HepG2 (cell line): ENCODE data around the gene EPB41L5. TPM values are rescaled to one million over a fixed set of nuclear protein-coding genes. Genes with fewer than 3 reads are reported as not detected.

ENCODE experiments used
- ADNP ChIP-seq: sonication (generic); formaldehyde crosslinking; IDR thresholded peaks from 2 replicates; pipeline ENCODE4 v1.4.0; 2020; ENCODE audit warnings: missing genetic modification reagents
- ARHGAP35 ChIP-seq: sonication (generic); formaldehyde crosslinking; IDR thresholded peaks from 2 replicates; pipeline ENCODE4 v1.9.0; 2022; ENCODE audit warnings: mild to moderate bottlenecking, inconsistent platforms, moderate library complexity, missing genetic modification reagents, borderline replicate concordance
- BRD4 ChIP-seq: sonication (generic); formaldehyde crosslinking; IDR thresholded peaks from 2 replicates; pipeline ENCODE4 v1.4.0; 2020; ENCODE audit warnings: missing genetic modification reagents
- DMAP1 ChIP-seq: IDR thresholded peaks from 2 replicates; pipeline ENCODE4 v1.6.1; 2016
- DPF2 ChIP-seq: sonication (generic); formaldehyde crosslinking; IDR thresholded peaks from 2 replicates; pipeline ENCODE4 v1.4.0; 2020; ENCODE audit warnings: mild to moderate bottlenecking, low read depth, missing genetic modification reagents, borderline replicate concordance
- DR1 ChIP-seq: sonication (generic); formaldehyde crosslinking; IDR thresholded peaks from 2 replicates; pipeline ENCODE4 v1.8.0; 2021; ENCODE audit warnings: mild to moderate bottlenecking, missing genetic modification reagents, inconsistent platforms
- FOXA1 ChIP-seq, 2 experiments: fragments of 450-650 bp in 1 of 2; sonication (generic) in 1 of 2; formaldehyde crosslinking in 1 of 2; IDR thresholded peaks; 2 replicates each; pipeline versions ENCODE4 v1.4.0 to v1.6.1; 2016 to 2020; ENCODE audit warnings: missing genetic modification reagents in 1 of 2
- MED8 ChIP-seq: sonication (generic); formaldehyde crosslinking; IDR thresholded peaks from 2 replicates; pipeline ENCODE4 v1.8.1; 2023; ENCODE audit warnings: mild to moderate bottlenecking, missing genetic modification reagents; ENCODE audit not compliant: insufficient replicate concordance
- MEF2D ChIP-seq: sonication (generic); formaldehyde crosslinking; IDR thresholded peaks from 2 replicates; pipeline ENCODE4 v1.5.1; 2020; ENCODE audit warnings: mild to moderate bottlenecking, missing genetic modification reagents
- NR2F6 ChIP-seq, 2 experiments: IDR thresholded peaks; 2 replicates each; pipeline ENCODE4 v1.6.1; 2016; ENCODE audit warnings: antibody characterized with exemption in 1 of 2, mild to moderate bottlenecking in 1 of 2
- RXRA ChIP-seq: sonication (generic); formaldehyde crosslinking; IDR thresholded peaks from 2 replicates; pipeline ENCODE4 v1.5.1; 2020; ENCODE audit warnings: missing genetic modification reagents
- SAFB2 ChIP-seq: sonication (generic); formaldehyde crosslinking; IDR thresholded peaks from 2 replicates; pipeline ENCODE4 v1.5.1; 2020; ENCODE audit warnings: missing genetic modification reagents, low read depth, mild to moderate bottlenecking, borderline replicate concordance
- TBP ChIP-seq: sonication (generic); formaldehyde crosslinking; IDR thresholded peaks from 2 replicates; pipeline ENCODE4 v1.5.0; 2020; ENCODE audit warnings: missing genetic modification reagents
- ZBTB20 ChIP-seq: sonication (generic); formaldehyde crosslinking; IDR thresholded peaks from 2 replicates; pipeline ENCODE4 v1.8.1; 2023; ENCODE audit warnings: missing genetic modification reagents, low read depth, mild to moderate bottlenecking, borderline replicate concordance
- ZNF274 ChIP-seq: sonication (generic); formaldehyde crosslinking; IDR thresholded peaks from 2 replicates; pipeline ENCODE4 v1.5.1; 2020; ENCODE audit warnings: mild to moderate bottlenecking, missing genetic modification reagents
- ZNF367 ChIP-seq: sonication (generic); formaldehyde crosslinking; IDR thresholded peaks from 2 replicates; pipeline ENCODE4 v1.4.0; 2020; ENCODE audit warnings: missing genetic modification reagents, borderline replicate concordance
- ZNF44 ChIP-seq: sonication (generic); formaldehyde crosslinking; IDR thresholded peaks from 2 replicates; pipeline ENCODE4 v1.5.1; 2020; ENCODE audit warnings: mild to moderate bottlenecking, missing genetic modification reagents
- ZNF572 ChIP-seq: sonication (generic); formaldehyde crosslinking; IDR thresholded peaks from 2 replicates; pipeline ENCODE4 v1.5.1; 2020; ENCODE audit warnings: mild to moderate bottlenecking, missing genetic modification reagents
- ZNF713 ChIP-seq: sonication (generic); formaldehyde crosslinking; IDR thresholded peaks from 2 replicates; pipeline ENCODE4 v1.4.0; 2020; ENCODE audit warnings: mild to moderate bottlenecking, missing genetic modification reagents
- ZNF772 ChIP-seq: sonication (generic); formaldehyde crosslinking; IDR thresholded peaks from 2 replicates; pipeline ENCODE4 v1.5.0; 2020; ENCODE audit warnings: mild to moderate bottlenecking, missing genetic modification reagents
- polyA plus RNA-seq, 8 experiments: library from polyadenylated mRNA; depleted of rRNA in 3 of 8; stranded (reverse) in 7 of 8; unstranded in 1 of 8; fragments of >200 nt; fragmentation: Illumina TruSeq in 4 of 8; extraction: Trizol in 4 of 8; gene quantifications; 2 replicates each; pipeline versions ENCODE4 v1.2.1 to v1.2.3, GENCODE V29; 2011 to 2016; ENCODE audit warnings: low read depth in 4 of 8, missing spikeins in 1 of 8, mixed read lengths in 1 of 8; ENCODE audit not compliant: insufficient read depth in 1 of 8
- total RNA-seq, 5 experiments: library from RNA; depleted of rRNA; stranded (reverse); fragments of >200 nt; fragmentation: Illumina TruSeq; extraction: Trizol; gene quantifications; 2 replicates each; pipeline ENCODE4 v1.2.3, GENCODE V29; 2016; ENCODE audit warnings: low read depth in 1 of 5
- TF ChIP-seq, protein P1 (sequence below): IDR thresholded peaks from 2 replicates; pipeline ENCODE4 v1.6.1; 2016; ENCODE audit warnings: mild to moderate bottlenecking
- TF ChIP-seq, protein P2 (sequence below): sonication (generic); formaldehyde crosslinking; IDR thresholded peaks from 2 replicates; pipeline ENCODE4 v1.8.1; 2022; ENCODE audit warnings: low read depth, mild to moderate bottlenecking, missing genetic modification reagents
- TF ChIP-seq, protein P3 (sequence below): sonication (generic); formaldehyde crosslinking; IDR thresholded peaks from 2 replicates; pipeline ENCODE4 v1.5.0; 2020; ENCODE audit warnings: mild to moderate bottlenecking, missing genetic modification reagents

Gene EPB41L5
- total and polyA plus RNA-seq, 2 of the 13 experiments (the other 11 are each of a cell fraction or from before 2014, with no cell fraction given), result 40.5 to 47.5 TPM

DNA sequence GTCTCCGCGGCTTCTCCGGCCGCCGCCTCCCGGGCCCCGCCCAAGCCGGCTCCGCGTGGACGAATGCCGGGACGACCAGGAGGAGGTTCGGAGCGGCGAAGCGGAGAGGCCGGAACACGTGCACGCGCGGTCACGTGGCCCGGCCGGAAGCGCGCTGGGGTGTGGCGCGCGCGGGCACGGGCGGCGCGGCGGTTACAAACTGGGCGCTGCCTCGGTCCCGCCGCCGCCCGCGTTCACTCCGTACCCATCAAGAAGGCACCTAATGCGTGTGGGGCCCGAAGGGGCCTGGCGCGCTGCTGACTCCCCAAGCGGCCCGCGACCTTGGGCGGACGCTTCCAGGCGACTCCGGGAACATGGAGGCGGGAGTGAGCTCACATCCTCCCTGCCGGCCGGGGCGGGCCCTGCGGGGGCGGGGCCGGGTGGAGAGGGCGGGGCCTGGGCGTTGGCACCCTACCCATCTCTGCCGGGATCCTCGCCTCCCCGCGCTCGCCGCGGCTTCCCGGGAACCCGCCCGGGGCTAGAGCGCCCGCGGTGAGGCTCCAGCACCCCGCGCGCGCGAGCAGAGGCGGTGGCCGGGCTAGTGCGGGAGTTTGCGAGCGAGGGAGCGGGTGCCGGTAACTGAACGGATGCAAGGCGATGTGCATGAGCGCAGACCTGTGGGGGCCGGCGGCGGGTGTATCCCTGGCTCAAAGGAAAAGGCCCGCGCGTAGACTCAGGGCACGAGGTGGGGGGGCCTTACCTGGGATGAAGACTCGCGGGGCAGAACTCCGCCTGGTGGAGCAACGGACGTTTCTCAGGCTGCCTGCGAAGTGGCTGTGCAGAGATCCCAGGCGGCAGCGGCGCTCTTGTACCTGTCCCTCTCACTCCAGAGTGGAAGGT lies 210.4 kb downstream of the EPB41L5 start, which contains the start of gene TMEM185B (continued):
- TF ChIP-seq, protein P1, sequence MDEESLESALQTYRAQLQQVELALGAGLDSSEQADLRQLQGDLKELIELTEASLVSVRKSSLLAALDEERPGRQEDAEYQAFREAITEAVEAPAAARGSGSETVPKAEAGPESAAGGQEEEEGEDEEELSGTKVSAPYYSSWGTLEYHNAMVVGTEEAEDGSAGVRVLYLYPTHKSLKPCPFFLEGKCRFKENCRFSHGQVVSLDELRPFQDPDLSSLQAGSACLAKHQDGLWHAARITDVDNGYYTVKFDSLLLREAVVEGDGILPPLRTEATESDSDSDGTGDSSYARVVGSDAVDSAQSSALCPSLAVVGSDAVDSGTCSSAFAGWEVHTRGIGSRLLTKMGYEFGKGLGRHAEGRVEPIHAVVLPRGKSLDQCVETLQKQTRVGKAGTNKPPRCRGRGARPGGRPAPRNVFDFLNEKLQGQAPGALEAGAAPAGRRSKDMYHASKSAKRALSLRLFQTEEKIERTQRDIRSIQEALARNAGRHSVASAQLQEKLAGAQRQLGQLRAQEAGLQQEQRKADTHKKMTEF (CRISPR knock-in tag), result peak; percentile 40; the same call in 1 of the 2 replicates
- TF ChIP-seq, protein P2, sequence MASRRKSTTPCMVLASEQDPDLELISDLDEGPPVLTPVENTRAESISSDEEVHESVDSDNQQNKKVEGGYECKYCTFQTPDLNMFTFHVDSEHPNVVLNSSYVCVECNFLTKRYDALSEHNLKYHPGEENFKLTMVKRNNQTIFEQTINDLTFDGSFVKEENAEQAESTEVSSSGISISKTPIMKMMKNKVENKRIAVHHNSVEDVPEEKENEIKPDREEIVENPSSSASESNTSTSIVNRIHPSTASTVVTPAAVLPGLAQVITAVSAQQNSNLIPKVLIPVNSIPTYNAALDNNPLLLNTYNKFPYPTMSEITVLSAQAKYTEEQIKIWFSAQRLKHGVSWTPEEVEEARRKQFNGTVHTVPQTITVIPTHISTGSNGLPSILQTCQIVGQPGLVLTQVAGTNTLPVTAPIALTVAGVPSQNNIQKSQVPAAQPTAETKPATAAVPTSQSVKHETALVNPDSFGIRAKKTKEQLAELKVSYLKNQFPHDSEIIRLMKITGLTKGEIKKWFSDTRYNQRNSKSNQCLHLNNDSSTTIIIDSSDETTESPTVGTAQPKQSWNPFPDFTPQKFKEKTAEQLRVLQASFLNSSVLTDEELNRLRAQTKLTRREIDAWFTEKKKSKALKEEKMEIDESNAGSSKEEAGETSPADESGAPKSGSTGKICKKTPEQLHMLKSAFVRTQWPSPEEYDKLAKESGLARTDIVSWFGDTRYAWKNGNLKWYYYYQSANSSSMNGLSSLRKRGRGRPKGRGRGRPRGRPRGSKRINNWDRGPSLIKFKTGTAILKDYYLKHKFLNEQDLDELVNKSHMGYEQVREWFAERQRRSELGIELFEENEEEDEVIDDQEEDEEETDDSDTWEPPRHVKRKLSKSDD (CRISPR knock-in tag), result peak; percentile 91
- TF ChIP-seq SAFB2 (CRISPR knock-in tag) (peak; percentile 85; the same call in 1 of the 2 replicates), ZNF572 (CRISPR knock-in tag) (0 out of 2 replicates have a peak, but pooled peaks have one; percentile 18), FOXA1 (IDR thresholded peaks at IDR 0.05) (no peak), FOXA1 (CRISPR knock-in tag; IDR thresholded peaks at IDR 0.05) (no peak), RXRA (no peak; the same call in 1 of the 2 replicates), MED8 (no peak), ZNF274 (CRISPR knock-in tag) (peak; percentile 45; the same call in 1 of the 2 replicates), TBP (CRISPR knock-in tag) (no peak), DR1 (no peak), MEF2D (CRISPR knock-in tag) (peak; percentile 24; the same call in 1 of the 2 replicates), ZNF713 (CRISPR knock-in tag) (no peak), DMAP1 (CRISPR knock-in tag) (peak; percentile 66; the same call in 1 of the 2 replicates), ZNF367 (CRISPR knock-in tag) (no peak), ARHGAP35 (CRISPR knock-in tag) (no peak), ZNF772 (CRISPR knock-in tag) (no peak), NR2F6 (IDR thresholded peaks at IDR 0.05) (no peak), NR2F6 (CRISPR knock-in tag; IDR thresholded peaks at IDR 0.05) (no peak; the same call in 1 of the 2 replicates), ZBTB20 (0 out of 2 replicates have a peak, but pooled peaks have one; percentile 30), ZNF44 (no peak), BRD4 (no peak), DPF2 (CRISPR knock-in tag) (no peak), ADNP (CRISPR knock-in tag) (no peak)
- TF ChIP-seq, protein P3, sequence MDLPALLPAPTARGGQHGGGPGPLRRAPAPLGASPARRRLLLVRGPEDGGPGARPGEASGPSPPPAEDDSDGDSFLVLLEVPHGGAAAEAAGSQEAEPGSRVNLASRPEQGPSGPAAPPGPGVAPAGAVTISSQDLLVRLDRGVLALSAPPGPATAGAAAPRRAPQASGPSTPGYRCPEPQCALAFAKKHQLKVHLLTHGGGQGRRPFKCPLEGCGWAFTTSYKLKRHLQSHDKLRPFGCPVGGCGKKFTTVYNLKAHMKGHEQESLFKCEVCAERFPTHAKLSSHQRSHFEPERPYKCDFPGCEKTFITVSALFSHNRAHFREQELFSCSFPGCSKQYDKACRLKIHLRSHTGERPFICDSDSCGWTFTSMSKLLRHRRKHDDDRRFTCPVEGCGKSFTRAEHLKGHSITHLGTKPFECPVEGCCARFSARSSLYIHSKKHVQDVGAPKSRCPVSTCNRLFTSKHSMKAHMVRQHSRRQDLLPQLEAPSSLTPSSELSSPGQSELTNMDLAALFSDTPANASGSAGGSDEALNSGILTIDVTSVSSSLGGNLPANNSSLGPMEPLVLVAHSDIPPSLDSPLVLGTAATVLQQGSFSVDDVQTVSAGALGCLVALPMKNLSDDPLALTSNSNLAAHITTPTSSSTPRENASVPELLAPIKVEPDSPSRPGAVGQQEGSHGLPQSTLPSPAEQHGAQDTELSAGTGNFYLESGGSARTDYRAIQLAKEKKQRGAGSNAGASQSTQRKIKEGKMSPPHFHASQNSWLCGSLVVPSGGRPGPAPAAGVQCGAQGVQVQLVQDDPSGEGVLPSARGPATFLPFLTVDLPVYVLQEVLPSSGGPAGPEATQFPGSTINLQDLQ (CRISPR knock-in tag), result no peak
